Left ventricle myocardium inferior (tissue), 1 donor: ENCODE data around the gene MOV10. TPM values are rescaled to one million over a fixed set of nuclear protein-coding genes. Genes with fewer than 3 reads are reported as not detected.
A peak's percentile ranks its signal among the peaks of the same experiment; 100 is the strongest.
"Not testable (repeated sequence)": the region's sequence is repeated elsewhere in the genome, so short reads cannot be mapped to it uniquely, and the experiment has no call there.

Experiments used
- DNase-seq: peaks from one replicate; pipeline ENCODE4 v3.0.0-alpha.2; 2020
- H3K27ac ChIP-seq: fragments of 200-600 bp; replicated peaks from 2 replicates; pipeline ENCODE4 v1.8.0; 2021
- H3K27me3 ChIP-seq: fragments of 200-600 bp; 2 replicates; pipeline ENCODE4 v1.8.0; 2021; ENCODE audit warnings: low read depth
- H3K36me3 ChIP-seq: fragments of 200-600 bp; 2 replicates; pipeline ENCODE4 v1.8.0; 2021
- H3K4me1 ChIP-seq: fragments of 200-600 bp; 2 replicates; pipeline ENCODE4 v1.8.0; 2021
- H3K4me3 ChIP-seq: fragments of 200-600 bp; 2 replicates; pipeline ENCODE4 v1.8.0; 2021; ENCODE audit warnings: mild to moderate bottlenecking, moderate library complexity
- H3K9me3 ChIP-seq: fragments of 200-600 bp; replicated peaks from 2 replicates; pipeline ENCODE4 v1.8.0; 2021
- intact Hi-C: fragments of 100-400 bp; cut with micrococcal nuclease; formaldehyde crosslinking; loops from one replicate; pipeline ENCODE4 v1.11.0; 2022
- total RNA-seq: library from RNA; stranded (reverse); fragmentation: NEBNext Ultra II Directional; extraction: Animal tissue kit (Norgen Biotek cat#: 25700); gene quantifications from one replicate; pipeline ENCODE4 v1.2.1, GENCODE V29; 2021
- TF ChIP-seq, protein P1 (sequence below): fragments of 200-600 bp; IDR thresholded peaks from 2 replicates; pipeline ENCODE4 v1.8.0; 2021; ENCODE audit warnings: antibody characterized with exemption, mild to moderate bottlenecking, borderline replicate concordance
- donor health status: DM: no; HTN: yes; CAD: no; lungs with severe emphysema.

MOV10 gene
- total RNA-seq, 1 donor from 2014 or later, result 12.7 TPM

DNA sequence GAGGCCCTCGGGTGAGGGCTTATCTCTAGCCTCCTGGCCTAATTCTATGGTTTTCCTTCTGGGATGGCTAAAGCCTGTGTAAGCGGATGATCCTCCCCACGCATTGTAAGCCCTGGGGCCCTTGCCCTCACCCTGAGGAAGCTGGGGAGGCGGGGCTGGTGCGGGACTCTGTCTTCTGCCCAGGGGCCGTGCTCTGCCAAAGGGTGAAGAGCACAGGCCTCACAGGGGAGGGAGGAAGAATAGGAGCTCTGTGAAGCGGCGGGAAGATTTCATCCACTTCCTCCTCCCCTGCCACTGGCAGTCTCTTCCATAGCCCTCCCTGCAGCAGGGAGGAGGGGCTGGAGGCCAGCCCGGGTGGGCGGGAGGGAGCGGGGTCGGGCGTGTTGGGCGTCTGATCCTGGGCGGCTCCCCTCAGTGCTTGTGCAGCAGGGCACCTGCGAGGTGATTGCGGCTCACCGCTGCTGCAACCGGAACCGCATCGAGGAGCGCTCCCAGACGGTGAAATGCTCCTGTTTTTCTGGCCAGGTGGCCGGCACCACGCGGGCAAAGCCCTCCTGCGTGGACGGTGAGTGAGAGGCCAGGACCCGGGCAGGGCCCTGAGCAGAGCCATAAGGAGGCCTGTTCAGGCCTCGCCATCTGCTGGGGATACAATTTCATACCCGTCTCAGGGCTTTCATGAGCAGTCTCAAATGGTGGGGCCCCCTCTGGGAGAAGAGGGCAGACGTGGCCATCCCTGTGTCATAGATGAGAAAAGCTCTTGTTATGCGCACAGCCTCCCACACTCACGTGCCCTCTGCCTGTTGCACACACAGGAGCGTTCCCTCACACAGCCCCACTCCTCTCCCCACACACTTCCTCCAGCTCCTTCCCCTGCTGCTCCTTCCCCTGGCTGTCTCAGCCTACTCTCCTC, 48.4 kb downstream of the MOV10 start:
- no peak for DNase-seq
- peaks cover 43% of the 10 kb centered on the region for H3K27me3 ChIP-seq
- H3K9me3 ChIP-seq, result no peaks in the 10 kb centered on the region
- peak overlapping the region; percentile 49 for H3K4me3 ChIP-seq
- intact Hi-C loops, result no loop called here
- no peaks in the 10 kb centered on the region for H3K36me3 ChIP-seq
- no peak overlapping the region for H3K27ac ChIP-seq
- peaks cover 19% of the 10 kb centered on the region for H3K4me1 ChIP-seq
- TF ChIP-seq, protein P1, sequence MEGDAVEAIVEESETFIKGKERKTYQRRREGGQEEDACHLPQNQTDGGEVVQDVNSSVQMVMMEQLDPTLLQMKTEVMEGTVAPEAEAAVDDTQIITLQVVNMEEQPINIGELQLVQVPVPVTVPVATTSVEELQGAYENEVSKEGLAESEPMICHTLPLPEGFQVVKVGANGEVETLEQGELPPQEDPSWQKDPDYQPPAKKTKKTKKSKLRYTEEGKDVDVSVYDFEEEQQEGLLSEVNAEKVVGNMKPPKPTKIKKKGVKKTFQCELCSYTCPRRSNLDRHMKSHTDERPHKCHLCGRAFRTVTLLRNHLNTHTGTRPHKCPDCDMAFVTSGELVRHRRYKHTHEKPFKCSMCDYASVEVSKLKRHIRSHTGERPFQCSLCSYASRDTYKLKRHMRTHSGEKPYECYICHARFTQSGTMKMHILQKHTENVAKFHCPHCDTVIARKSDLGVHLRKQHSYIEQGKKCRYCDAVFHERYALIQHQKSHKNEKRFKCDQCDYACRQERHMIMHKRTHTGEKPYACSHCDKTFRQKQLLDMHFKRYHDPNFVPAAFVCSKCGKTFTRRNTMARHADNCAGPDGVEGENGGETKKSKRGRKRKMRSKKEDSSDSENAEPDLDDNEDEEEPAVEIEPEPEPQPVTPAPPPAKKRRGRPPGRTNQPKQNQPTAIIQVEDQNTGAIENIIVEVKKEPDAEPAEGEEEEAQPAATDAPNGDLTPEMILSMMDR, result no peak

DNA sequence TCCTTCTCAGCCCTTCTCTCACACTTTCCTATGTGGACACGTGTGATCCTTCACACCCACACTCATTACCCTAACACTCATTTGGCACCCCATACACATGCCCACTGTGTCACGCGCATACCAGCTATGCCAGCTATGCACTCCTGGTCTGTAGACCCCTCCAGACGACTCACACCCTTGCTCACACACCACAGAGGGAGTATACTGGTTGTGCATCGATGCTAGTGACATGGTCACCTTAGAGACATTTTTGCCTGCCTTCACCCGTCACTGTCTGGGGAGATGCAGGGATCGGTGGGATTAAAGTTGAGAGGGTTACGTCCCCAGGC, 49.0 kb downstream of the MOV10 start:
- H3K4me3 ChIP-seq, result no peak overlapping the region
- no peak overlapping the region for H3K27ac ChIP-seq
- TF ChIP-seq, protein P1, result no peak
- intact Hi-C loops, result no loop called here
- no peaks in the 10 kb centered on the region for H3K36me3 ChIP-seq
- no peak for DNase-seq
- H3K4me1 ChIP-seq, result peaks cover 17% of the 10 kb centered on the region
- H3K9me3 ChIP-seq, result no peaks in the 10 kb centered on the region
- H3K27me3 ChIP-seq, result peaks cover 43% of the 10 kb centered on the region

DNA sequence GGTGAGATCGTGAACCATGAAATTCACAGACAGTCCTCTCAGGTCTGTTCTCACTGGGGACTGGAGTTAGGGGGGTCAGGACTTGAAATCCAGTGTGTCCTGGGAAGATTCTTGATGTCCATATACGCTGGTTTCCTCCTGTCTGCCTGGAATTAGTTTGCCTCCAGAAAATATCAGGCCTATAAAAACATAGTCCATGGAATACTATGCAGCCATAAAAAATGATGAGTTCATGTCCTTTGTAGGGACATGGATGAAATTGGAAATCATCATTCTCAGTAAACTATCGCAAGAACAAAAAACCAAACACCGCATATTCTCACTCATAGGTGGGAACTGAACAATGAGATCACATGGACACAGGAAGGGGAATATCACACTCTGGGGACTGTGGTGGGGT, 49.8 kb downstream of the MOV10 start:
- H3K27ac ChIP-seq, H3K9me3 ChIP-seq, DNase-seq, H3K4me3 ChIP-seq, H3K36me3 ChIP-seq, intact Hi-C loops: not testable (repeated sequence)
- Histone ChIP-seq H3K27me3 (peaks cover 37% of the 10 kb centered on the region), H3K4me1 (peaks cover 11% of the 10 kb centered on the region)

DNA sequence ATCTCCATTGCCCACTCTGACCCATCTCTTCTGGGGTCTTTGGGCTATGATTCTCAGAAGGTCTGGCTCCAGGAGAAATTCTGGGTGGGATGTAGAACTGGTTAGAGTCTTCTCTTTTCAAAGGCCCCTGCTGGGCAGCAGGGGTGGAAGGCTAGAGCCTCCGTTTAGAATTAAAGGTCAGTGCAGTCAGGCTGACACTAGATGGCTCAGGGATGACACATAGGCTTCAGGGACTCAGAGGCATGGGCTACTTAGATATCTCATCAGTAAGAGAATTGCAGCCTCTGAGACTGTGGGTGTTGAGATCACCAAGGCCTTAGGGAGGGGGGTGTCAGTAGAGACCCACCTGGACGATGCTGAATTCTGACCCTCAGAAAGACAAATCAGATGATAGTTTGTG, 53.3 kb downstream of the MOV10 start:
- H3K27me3 ChIP-seq, result peaks cover 15% of the 10 kb centered on the region
- intact Hi-C loops, result no loop called here
- no peaks in the 10 kb centered on the region for H3K9me3 ChIP-seq
- no peaks in the 10 kb centered on the region for H3K36me3 ChIP-seq
- TF ChIP-seq, protein P1, result no peak
- no peak for DNase-seq
- no peak overlapping the region for H3K27ac ChIP-seq
- H3K4me1 ChIP-seq, result peaks cover 3% of the 10 kb centered on the region
- H3K4me3 ChIP-seq, result no peak overlapping the region

DNA sequence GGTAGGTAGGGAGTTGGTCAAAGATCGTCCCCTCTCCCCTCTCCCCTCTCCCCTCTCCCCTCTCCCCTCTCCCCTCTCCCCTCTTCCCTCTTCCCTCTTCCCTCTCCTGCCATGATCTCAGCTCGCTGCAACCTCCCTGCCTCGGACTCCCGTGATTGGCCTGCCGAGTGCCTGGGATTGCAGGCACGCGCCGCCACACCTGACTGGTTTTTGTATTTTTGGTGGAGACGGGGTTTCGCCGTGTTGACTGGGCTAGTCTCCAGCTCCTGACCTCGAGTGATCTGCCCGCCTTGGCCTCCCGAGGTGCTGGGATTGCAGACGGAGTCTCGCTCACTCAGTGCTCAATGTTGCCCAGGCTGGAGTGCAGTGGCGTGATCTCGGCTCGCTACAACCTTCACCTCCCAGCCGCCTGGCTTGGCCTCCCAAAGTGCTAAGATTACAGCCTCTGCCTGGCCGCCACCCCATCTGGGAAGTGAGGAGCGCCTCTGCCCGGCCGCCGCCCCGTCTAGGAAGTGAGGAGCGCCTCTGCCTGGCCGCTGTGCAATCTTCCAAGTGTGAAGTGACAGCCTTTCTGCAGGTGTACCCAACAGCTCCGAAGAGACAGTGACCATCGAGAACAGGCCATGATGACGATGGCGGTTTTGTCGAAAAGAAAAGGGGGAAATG, 54.0 kb downstream of the MOV10 start:
- H3K4me3 ChIP-seq, H3K27me3 ChIP-seq, intact Hi-C loops, H3K27ac ChIP-seq, H3K36me3 ChIP-seq, H3K9me3 ChIP-seq, DNase-seq, H3K4me1 ChIP-seq: not testable (repeated sequence)

DNA sequence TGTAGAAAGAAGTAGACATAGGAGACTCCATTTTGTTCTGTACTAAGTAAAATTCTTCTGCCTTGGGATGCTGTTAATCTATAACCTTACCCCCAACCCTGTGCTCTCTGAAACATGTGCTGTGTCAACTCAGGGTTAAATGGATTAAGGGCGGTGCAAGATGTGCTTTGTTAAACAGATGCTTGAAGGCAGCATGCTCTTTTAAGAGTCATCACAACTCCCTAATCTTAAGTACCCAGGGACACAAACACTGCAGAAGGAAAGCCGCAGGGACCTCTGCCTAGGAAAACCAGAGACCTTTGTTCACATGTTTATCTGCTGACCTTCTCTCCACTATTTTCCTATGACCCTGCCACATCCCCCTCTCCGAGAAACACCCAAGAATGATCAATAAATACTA, 54.6 kb downstream of the MOV10 start:
- H3K9me3 ChIP-seq, H3K4me1 ChIP-seq, H3K4me3 ChIP-seq, H3K27ac ChIP-seq, H3K36me3 ChIP-seq, intact Hi-C loops, H3K27me3 ChIP-seq, DNase-seq: not testable (repeated sequence)

DNA sequence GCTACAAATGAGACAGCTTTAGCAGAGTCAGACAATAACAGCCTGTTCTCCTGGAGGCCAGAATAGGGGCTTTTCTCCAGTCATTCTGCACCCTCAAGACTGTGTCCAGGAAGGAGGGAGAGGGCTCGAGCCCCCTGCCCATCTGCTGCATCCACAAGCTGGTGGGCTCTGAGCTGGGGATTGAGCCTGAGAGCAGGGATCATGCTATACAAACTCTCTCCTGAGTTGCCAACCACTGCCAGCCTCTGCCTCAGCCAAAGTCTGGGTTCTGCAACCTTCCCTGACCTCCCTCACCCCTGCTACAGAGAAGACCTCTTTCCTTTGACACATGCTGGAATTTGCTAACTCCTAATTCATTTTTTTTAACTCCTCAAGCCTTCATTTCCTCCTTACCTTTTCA, 55.5 kb downstream of the MOV10 start:
- H3K9me3 ChIP-seq, result no peaks in the 10 kb centered on the region
- DNase-seq, result no peak
- H3K4me1 ChIP-seq, result no peaks in the 10 kb centered on the region
- intact Hi-C loops, result loop anchor here (10.0 kb wide), 1 partner anchor 315 kb away; no protein-coding TSS in a partner anchor
- H3K27ac ChIP-seq, result no peak overlapping the region
- H3K4me3 ChIP-seq, result no peak overlapping the region
- TF ChIP-seq, protein P1, result no peak
- no peaks in the 10 kb centered on the region for H3K36me3 ChIP-seq
- H3K27me3 ChIP-seq, result peaks cover 13% of the 10 kb centered on the region
